IPS-NIHi7 (cell line): ENCODE results near the gene TMEM106C.

ENCODE experiments used
- DNase-seq: peaks from one replicate; pipeline ENCODE4 v3.0.0; 2012; ENCODE audit warnings: mixed read lengths; ENCODE audit errors: extremely low spot score

TMEM106C gene, protein sequence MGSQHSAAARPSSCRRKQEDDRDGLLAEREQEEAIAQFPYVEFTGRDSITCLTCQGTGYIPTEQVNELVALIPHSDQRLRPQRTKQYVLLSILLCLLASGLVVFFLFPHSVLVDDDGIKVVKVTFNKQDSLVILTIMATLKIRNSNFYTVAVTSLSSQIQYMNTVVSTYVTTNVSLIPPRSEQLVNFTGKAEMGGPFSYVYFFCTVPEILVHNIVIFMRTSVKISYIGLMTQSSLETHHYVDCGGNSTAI

DNA sequence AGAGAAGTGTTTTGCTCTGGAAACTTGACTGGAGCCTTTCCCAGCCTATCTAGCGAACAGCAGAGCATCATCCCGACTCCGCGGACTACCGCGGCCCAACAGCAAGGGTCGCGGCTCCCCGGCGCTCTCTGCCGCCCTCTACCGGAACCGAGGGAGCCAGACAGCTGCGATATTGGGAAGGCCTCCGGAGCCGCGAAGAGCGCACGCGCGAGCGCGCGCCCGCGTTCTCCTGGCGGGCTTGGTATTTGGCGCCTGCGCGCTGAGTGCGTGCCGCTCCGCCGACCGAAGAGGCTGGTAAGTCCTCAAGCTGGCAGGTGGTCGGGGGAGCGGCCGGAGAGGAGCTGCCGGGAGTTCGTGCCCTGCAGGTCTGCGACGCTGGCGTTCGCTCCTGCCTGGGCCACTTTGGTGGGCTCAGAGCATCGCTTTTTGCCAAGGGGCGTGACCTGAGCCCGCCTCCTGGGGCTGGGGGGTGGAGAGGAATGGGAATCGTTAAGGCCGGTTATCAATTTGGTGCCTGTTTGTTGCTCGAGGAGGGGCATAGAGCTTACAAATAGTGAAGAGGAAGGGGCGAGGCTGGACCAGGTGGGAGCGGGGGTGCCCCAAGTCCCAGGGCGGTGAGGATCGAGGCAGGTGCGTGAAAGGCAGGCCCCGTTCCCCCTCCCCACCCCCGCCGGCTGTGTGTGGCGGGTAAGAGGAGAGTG is at the start of gene TMEM106C:
TSS of gene TMEM106C (plus strand) at position 257 of the 701 bp plus-strand sequence. CDS start 641 bp downstream, outside the sequence.
- DNase-seq, result peak; percentile 100

DNA sequence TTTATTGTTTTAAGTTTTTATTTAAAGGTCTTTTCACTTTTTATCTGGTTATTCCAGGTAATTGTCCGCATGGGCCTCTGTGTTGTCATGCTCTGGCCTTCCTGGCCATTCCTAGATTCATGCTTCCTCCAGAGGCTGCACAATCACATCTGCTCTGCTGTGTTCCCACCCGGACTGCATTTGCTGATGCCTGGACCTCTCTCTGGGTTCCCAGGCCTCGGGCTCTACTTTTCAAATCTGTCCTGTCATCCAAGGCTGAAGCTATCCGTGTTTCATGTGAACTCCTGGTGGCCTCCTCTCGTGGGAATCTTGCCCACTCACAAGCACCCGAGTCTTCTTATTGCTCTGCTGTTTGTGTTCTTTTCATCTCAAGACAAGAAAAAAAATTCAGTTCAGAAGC is 42.5 kb upstream of the TMEM106C start:
- DNase-seq, result no peak

GRCh38 chr12:47921907-47922306 is 41.5 kb upstream of the TMEM106C start:
- DNase-seq, result no peak

- no peak for DNase-seq
Measured at GRCh38 chr12:47927346-47927745, 36.0 kb upstream of the TMEM106C start.

GRCh38 chr12:47930634-47931033 is 32.8 kb upstream of the TMEM106C start:
- no peak for DNase-seq

GRCh38 chr12:47931187-47931586 is 32.2 kb upstream of the TMEM106C start:
- no peak for DNase-seq

- no peak for DNase-seq
Measured at GRCh38 chr12:47935184-47935583, 28.2 kb upstream of the TMEM106C start.

GRCh38 chr12:47938093-47938492 is 25.3 kb upstream of the TMEM106C start:
- DNase-seq, result no peak

GRCh38 chr12:47938594-47938993 is 24.8 kb upstream of the TMEM106C start:
- no peak for DNase-seq

DNA sequence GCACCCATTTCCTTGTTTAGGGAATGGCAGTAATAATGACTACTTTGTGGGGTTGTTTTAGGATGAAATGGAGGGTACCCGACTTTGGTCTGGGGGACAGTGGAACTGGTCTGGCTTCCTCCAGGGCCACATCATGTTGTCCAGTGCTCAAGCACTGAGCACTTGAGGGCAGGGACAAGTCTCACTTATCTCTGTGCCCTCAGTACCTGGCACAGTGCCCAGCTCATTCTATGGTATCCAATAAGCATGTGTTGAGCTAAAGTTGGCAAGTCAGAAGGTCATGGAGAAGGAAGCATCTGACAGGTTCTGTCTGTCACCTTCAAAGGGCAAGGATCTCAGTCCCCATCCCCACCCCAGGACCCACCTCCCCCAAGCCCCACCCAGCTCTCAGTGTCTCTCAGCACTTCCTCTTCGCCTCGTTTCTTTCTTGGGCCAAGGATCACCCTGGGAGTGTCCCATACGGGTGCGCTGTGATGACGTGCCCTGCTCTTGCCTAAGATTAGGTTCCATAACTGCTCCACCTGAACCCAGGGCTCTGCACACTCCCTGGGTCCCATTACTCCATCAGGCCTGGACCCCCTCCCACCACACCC is 24.3 kb upstream of the TMEM106C start:
- no peak for DNase-seq

DNA sequence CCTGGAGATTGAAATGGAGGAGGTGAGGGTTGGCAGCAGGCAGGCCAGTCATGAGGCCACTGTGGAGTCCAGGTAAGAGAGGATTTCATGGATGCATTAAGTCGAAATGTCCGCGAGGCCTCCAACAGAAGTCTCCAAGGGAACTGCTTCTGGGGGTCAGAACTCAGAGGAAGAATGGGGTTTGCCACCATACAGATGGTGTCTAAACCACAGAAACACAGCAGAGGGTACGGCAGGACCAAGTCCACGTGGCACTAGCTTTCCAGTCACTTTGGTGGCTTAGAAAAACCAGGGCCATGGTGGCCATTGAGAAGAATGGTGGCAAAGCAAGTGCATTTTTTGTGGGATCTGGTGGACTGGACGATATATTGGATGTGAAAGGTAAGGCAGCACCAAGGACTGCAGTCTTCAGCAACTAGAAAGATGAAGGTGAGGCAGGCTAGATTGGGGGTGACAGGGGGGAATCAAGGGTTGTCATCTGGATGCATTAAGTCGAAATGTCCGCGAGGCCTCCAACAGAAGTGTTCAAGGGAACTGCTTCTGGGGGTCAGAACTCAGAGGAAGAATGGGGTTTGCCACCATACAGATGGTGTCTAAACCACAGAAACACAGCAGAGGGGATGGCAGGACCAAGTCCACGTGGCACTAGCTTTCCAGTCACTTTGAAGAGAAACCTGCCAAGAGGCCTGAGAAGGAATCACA is 22.5 kb upstream of the TMEM106C start:
- no peak for DNase-seq

- DNase-seq, result no peak
Measured at GRCh38 chr12:47941475-47941780, 22.0 kb upstream of the TMEM106C start.

- DNase-seq, result peak; percentile 95
Measured at GRCh38 chr12:47941871-47942613, 21.4 kb upstream of the TMEM106C start.

GRCh38 chr12:47942614-47943225 is 20.7 kb upstream of the TMEM106C start:
- DNase-seq, result no peak

- no peak for DNase-seq
Measured at GRCh38 chr12:47943623-47944340, 19.6 kb upstream of the TMEM106C start.

DNA sequence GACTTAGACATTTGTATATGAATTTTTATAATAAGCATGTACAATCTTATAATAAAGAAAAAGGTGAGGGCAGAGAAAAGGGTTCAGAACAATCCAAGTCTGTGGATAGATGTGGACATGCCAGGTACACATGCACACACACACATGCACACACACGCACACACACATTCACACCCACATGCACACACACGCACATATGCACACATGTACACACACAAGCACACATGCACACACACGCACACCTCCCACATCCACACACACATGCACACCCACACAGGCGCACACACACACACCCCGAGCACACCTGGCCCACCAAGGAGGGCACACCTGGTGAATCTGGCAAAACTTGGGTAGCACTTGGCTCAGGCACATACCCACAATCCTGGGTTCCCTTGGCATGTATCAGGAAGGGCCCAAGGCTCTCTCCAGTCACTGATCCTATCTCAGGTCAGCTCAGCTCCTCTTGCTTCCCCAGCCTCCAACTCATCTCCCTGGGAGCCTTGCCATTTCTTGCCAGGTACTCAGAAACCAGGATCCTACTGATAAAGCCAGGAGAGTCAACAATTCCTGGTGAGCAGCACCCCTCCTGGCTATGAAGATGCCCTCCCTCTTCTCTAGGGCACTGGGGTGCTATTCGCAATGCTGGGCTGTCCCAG is 18.6 kb upstream of the TMEM106C start:
- DNase-seq, result no peak

DNA sequence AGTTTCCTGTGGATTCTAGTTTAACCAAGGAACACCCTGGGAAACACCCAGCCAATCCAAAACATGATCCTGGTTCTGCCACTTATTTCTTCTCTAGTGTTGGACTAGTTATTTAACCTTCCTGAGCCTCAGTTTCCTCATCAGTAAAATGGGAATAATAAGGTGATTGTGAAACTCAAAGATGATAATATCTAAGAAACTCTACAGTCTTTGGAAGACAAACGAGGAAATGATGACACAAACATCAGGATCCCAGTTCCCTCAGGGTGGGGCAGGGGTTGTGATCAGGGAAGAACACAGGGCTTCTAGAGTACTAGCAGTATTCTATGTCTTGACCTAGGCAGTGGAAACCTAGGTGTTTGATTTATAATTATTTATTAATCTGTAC is 18.1 kb upstream of the TMEM106C start:
- no peak for DNase-seq

DNA sequence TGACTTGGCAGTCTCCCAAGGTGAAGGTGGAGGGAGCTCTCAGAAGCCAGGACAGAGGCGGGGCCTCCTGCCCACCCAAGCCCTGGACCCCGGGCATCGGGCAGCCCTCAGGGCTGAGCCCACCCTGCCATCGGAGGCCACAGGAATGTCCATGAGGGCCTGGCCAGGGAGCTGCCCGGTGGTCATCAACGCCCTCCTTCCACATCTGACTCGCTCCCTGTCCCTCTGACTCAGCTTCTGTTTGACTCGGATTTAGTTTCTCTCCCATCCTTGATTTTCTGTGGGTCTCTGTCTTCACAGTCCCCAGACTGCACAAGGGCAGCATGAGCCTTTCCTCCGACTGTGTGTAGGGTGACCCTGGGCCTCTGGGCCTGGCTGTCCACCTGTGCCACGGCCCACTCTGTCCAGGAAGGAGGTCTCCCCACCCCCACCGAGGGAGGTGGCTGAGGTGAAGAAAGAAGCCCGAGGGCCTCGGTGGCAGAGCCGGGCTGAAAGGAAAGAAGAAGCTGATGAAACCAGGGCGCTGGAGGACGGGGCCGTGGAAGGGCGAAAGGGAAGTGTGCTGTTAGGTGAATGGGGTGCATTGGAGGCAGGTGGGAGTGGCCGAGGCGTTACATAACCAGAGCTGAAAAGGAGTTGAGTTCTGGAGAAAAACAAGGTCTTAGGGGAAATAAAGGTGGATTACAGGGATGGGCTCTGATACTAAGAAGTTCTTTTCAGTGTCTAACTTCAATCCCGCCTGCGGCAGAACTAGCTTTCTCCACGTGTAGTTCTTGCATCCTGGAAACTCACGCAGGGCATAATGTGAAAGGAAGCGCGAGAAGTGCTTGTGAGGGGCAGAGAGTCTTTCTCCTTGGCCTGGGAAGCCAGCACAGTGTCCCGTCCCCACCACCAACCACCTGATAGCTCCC is 16.7 kb upstream of the TMEM106C start:
- no peak for DNase-seq

DNA sequence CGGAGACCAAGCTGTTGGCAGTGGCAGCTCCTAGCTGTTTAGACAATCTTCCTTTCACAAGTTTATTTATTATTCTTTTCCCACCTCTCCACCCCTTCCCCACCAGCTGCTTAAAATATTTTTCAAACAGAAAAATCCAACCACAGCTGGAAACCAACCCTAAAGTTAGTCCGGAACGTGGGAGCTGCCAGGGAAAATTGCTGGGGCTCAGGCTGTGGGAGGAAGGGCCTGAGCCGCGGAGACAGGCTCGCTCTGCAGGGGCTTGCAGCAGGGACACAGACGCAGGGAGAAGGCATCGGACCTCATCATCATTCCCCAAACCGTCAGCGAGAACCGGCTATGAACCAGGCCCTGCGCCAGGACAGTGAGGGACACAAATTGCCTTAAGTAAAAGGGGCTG is 16.1 kb upstream of the TMEM106C start:
- no peak for DNase-seq
